CD4-positive, CD25-positive, alpha-beta regulatory T cell (primary cell): Measurements from ENCODE around the gene ACTL7A. TPM values are rescaled to one million over a fixed set of nuclear protein-coding genes. Genes with fewer than 3 reads are reported as not detected.

Experiments used
- ATAC-seq, 2 donors: fragments of 150-1000 bp; cut with Tn5 transposase; one replicate each; pipeline ENCODE4 v1.10.0; 2021; ENCODE audit warnings: low read depth in 2 of 2, moderate number of reproducible peaks in 2 of 2, moderate library complexity in 1 of 2
- DNase-seq, 3 donors: peaks; one replicate each; pipeline versions ENCODE4 v3.0.0 to v3.0.0-alpha.2; 2012 to 2022; ENCODE audit warnings: mixed read lengths in 1 of 3
- H3K27ac ChIP-seq: one replicate; pipeline ENCODE4 v1.7.0; 2013; ENCODE audit warnings: mild to moderate bottlenecking, low read length; ENCODE audit not compliant: insufficient read depth, poor library complexity, severe bottlenecking
- H3K27me3 ChIP-seq: one replicate; pipeline ENCODE4 v1.7.0; 2013; ENCODE audit warnings: low read length; ENCODE audit not compliant: control insufficient read depth, insufficient read depth
- H3K36me3 ChIP-seq: one replicate; pipeline ENCODE4 v1.7.0; 2013; ENCODE audit warnings: mild to moderate bottlenecking, low read length, moderate library complexity; ENCODE audit not compliant: control insufficient read depth, insufficient read depth
- H3K4me1 ChIP-seq: 2 replicates; pipeline ENCODE4 v1.7.0; 2013; ENCODE audit warnings: mild to moderate bottlenecking, low read length; ENCODE audit not compliant: insufficient read depth, control insufficient read depth, poor library complexity, severe bottlenecking
- H3K4me3 ChIP-seq: one replicate; pipeline ENCODE4 v1.7.0; 2013; ENCODE audit warnings: low read depth, mild to moderate bottlenecking, low read length, moderate library complexity
- H3K9me3 ChIP-seq, 2 experiments: 1 replicate in 1 of 2; 2 replicates in 1 of 2; pipeline ENCODE4 v1.7.0; 2013; ENCODE audit warnings: low read length in 2 of 2, mild to moderate bottlenecking in 1 of 2, moderate library complexity in 1 of 2; ENCODE audit not compliant: control insufficient read depth in 2 of 2
- H3K27ac Mint-ChIP-seq, 3 donors: one replicate each; pipeline ENCODE4 v1.8.0; 2020 to 2022; ENCODE audit warnings: mild to moderate bottlenecking in 3 of 3, mixed read lengths in 3 of 3, moderate library complexity in 2 of 3
- H3K27me3 Mint-ChIP-seq: one replicate; pipeline ENCODE4 v1.8.0; 2022; ENCODE audit warnings: mild to moderate bottlenecking, mixed read lengths
- H3K36me3 Mint-ChIP-seq: one replicate; pipeline ENCODE4 v1.8.0; 2020; ENCODE audit warnings: mixed read lengths
- H3K4me1 Mint-ChIP-seq, 4 donors: one replicate each; pipeline ENCODE4 v1.8.0; 2020 to 2022; ENCODE audit warnings: mixed read lengths in 4 of 4, mild to moderate bottlenecking in 1 of 4
- H3K4me3 Mint-ChIP-seq, 4 donors: one replicate each; pipeline ENCODE4 v1.8.0; 2020 to 2022; ENCODE audit warnings: mild to moderate bottlenecking in 4 of 4, mixed read lengths in 4 of 4, moderate library complexity in 3 of 4
- H3K9me3 Mint-ChIP-seq, 7 donors: one replicate each; pipeline ENCODE4 v1.8.0; 2020 to 2022; ENCODE audit warnings: mixed read lengths in 7 of 7, mild to moderate bottlenecking in 3 of 7, moderate library complexity in 2 of 7
- polyA plus RNA-seq, 4 donors: library from polyadenylated mRNA; unstranded; fragments of 300-500 nt; fragmentation: Illumina TruSeq; gene quantifications; one replicate each; pipeline ENCODE4 v1.2.3, GENCODE V29; 2021
- total RNA-seq: library from RNA; stranded (reverse); gene quantifications from one replicate; pipeline ENCODE4 v1.2.3, GENCODE V29; 2022

Gene ACTL7A
- total and polyA plus RNA-seq, 5 donors from 2014 or later: not detected

DNA sequence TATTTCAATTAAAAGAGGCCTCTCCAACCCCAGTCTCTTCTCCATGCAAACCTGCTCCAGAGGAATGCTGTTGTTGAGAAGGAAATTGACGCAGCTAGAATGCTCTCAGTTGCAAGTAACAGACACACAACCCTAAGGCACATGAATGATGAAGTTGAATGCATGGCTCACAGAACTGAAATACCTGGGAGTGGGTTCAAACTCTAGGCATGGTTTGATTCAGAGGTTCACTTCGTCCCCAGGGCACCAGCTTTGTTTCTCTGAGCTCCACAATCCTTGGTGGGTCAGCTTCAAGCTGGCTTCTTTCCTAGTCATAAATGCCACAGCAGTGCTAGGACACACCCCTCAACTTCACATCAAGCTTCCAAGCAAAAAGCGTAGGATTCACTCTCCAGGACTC, 10.9 kb upstream of the ACTL7A start:
- Mint-ChIP-seq H3K9me3 (no peaks in the 10 kb centered on the region), H3K27me3 (no peaks in the 10 kb centered on the region), H3K4me3 (no peak overlapping the region), H3K27ac (no peak overlapping the region), H3K4me1 (no peaks in the 10 kb centered on the region), H3K36me3 (no peaks in the 10 kb centered on the region)
- no peak for ATAC-seq
- no peaks in the 10 kb centered on the region for H3K36me3 ChIP-seq
- no peak overlapping the region for H3K4me3 ChIP-seq
- H3K27me3 ChIP-seq: no peaks in the 10 kb centered on the region
- no peak for DNase-seq
- no peaks in the 10 kb centered on the region for H3K4me1 ChIP-seq
- no peak overlapping the region for H3K27ac ChIP-seq
- no peaks in the 10 kb centered on the region for H3K9me3 ChIP-seq

DNA sequence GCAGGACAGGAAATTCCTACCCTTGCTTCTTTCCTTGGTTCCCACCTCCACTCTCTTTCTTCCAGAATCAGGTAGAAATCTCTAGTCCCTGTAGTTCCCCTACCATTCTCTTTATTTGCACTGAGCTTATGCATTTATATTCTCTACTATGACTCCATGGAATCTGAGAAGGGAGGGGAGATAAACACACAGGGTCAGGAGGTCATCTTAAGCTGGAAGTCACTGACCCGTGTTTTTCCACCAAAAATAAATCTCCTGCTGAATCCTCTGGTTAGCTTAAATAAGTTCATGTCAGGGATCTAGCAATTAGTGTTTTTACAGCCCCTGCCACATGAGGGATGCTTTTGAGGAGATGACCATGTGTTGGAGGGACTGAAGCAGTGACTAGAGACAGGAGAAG, 10.0 kb upstream of the ACTL7A start:
- Histone ChIP-seq H3K9me3 (no peaks in the 10 kb centered on the region), H3K27ac (no peak overlapping the region), H3K4me3 (no peak overlapping the region), H3K36me3 (no peaks in the 10 kb centered on the region), H3K4me1 (no peaks in the 10 kb centered on the region), H3K27me3 (no peaks in the 10 kb centered on the region)
- Mint-ChIP-seq H3K4me3 (no peak overlapping the region), H3K9me3 (no peaks in the 10 kb centered on the region), H3K36me3 (no peaks in the 10 kb centered on the region), H3K27me3 (no peaks in the 10 kb centered on the region), H3K27ac (no peak overlapping the region), H3K4me1 (no peaks in the 10 kb centered on the region)
- ATAC-seq (no peak), DNase-seq (no peak)

DNA sequence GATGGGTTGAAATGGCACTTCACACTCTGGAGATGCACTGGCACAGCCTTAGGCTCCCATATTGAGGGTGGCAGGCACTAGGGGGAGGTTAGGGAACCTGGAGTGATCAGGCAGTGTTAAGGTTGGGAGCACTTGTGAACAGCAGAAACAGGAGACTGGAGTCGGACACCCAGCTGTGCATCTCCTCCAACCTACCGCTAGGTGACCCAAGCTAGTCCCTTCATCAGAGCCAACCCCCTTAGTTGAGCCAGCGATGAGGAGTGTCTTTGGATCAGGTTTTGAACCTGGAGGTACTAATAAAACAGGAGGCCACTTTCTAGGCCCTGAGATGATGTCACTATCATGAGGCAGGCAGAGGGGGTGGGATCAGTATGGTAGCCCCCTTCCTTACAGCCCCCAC, 8.0 kb upstream of the ACTL7A start:
- Mint-ChIP-seq H3K27me3 (no peaks in the 10 kb centered on the region), H3K36me3 (peaks cover 6% of the 10 kb centered on the region), H3K9me3 (peaks cover 0 to under 1% (median 0%) of the 10 kb centered on the region in 7 donors), H3K4me3 (no peak overlapping the region), H3K27ac (no peak overlapping the region), H3K4me1 (no peaks in the 10 kb centered on the region)
- ATAC-seq: no peak
- Histone ChIP-seq H3K4me3 (no peak overlapping the region), H3K27ac (no peak overlapping the region), H3K9me3 (no peaks in the 10 kb centered on the region), H3K4me1 (no peaks in the 10 kb centered on the region), H3K27me3 (no peaks in the 10 kb centered on the region), H3K36me3 (no peaks in the 10 kb centered on the region)
- no peak for DNase-seq

DNA sequence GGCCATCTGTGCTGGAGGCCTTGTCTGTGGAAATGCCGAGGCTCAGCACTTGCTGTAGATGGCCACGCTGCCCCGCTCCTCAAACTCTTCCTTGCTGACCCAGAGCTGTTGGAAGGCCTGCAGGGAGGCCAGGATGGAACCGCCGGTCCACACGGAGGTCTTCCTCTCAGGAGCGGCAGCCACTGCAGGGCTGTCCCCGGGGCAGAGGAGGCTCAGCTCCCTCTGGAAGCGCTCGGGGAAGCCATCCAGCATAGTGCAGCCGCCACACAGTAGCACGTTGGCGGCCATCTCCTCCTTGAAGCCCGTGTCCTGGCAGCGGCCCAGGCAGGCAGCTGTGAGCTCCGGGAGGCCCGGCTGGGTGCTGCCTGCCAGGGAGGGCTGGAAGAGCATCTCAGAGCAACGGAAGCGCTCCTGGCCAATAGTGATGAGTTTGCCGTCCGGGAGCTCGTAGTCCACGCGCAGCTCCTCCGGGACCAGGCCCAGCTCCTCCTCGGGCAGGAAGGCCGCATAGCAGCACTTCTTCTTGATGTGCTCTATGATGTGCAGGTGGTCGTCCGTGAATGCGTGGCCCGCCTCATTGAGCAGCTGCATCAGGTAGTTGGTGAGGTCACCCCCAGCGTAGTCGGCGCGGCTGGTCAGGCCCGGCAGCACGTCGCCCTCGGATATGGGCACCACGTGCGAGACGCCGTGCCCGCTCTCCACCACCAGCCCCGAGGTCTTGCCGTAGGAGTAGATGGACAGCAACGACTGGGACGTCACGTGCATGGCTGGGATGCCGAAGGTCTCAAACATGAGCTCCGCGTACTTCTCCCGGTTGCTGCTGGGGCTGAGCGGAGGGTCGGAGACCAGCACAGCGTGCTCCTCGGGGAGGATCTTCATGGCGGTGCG, 7.2 kb upstream of the ACTL7A start:
- Mint-ChIP-seq H3K4me3 (no peak overlapping the region), H3K27ac (no peak overlapping the region), H3K27me3 (no peaks in the 10 kb centered on the region), H3K36me3 (peaks cover 6% of the 10 kb centered on the region), H3K4me1 (no peaks in the 10 kb centered on the region), H3K9me3 (peaks cover 0 to 2% (median 0%) of the 10 kb centered on the region in 7 donors)
- no peaks in the 10 kb centered on the region for H3K27me3 ChIP-seq
- H3K36me3 ChIP-seq: no peaks in the 10 kb centered on the region
- H3K27ac ChIP-seq: no peak overlapping the region
- no peaks in the 10 kb centered on the region for H3K4me1 ChIP-seq
- H3K9me3 ChIP-seq: no peaks in the 10 kb centered on the region
- no peak for DNase-seq
- H3K4me3 ChIP-seq: no peak overlapping the region
- ATAC-seq: no peak

DNA sequence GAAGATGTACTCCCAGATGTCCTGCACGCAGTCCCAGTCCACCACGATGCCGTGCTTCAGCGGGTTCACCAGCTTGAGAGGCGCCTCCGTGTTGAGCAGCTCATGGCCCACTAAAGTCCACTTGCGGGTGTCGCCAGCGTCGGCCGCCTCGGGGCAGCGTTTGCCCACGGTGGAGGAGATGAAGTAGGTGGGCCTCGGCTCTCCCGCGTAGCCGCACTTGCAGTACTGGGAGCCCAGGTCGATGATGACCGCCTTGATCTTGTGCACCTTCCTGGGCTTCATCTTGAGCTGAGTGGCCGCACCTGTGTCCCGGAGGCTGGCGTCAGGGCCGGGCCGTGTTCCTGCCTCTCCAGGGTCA, 6.6 kb upstream of the ACTL7A start:
- Mint-ChIP-seq H3K4me1 (no peaks in the 10 kb centered on the region), H3K9me3 (peaks cover 0 to 2% (median 0%) of the 10 kb centered on the region in 7 donors), H3K27ac (no peak overlapping the region), H3K27me3 (no peaks in the 10 kb centered on the region), H3K4me3 (no peak overlapping the region), H3K36me3 (peaks cover 6% of the 10 kb centered on the region)
- ATAC-seq: no peak
- no peaks in the 10 kb centered on the region for H3K4me1 ChIP-seq
- no peak overlapping the region for H3K27ac ChIP-seq
- no peaks in the 10 kb centered on the region for H3K9me3 ChIP-seq
- no peaks in the 10 kb centered on the region for H3K27me3 ChIP-seq
- no peaks in the 10 kb centered on the region for H3K36me3 ChIP-seq
- no peak overlapping the region for H3K4me3 ChIP-seq
- no peak for DNase-seq

DNA sequence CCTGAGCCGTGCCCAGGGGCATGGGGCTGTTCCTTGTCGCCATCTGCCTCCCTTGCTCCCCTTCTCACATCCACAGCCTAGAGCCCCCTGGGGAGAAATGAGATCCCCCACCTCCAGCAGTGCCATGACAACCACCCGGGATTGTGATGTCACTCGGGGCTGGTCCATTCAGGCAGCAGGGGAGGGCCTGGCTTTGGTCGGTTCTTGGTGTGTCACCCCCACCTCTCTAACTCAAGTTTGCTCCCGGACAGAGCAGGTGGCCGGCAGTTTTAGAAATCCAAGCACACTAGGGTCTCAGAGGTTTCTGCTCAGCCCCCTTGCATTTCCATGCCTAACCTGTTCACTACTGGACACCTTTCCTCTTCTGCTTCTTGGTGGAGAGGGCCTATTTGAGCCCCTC, 6.2 kb upstream of the ACTL7A start, which contains the start of gene ACTL7B:
Gene ACTL7B, minus strand, starts transcription at position 99 of the 400 bp plus-strand sequence. Its CDS starts 56 bp downstream, at position 43.
- no peak within 1 kb of the TSS for H3K27ac Mint-ChIP-seq
- no peaks in the 10 kb centered on the region for H3K4me1 Mint-ChIP-seq
- no peak for DNase-seq
- peaks cover 6% of the 10 kb centered on the region for H3K36me3 Mint-ChIP-seq
- Histone ChIP-seq H3K9me3 (no peaks in the 10 kb centered on the region), H3K36me3 (no peaks in the 10 kb centered on the region), H3K27ac (no peak within 1 kb of the TSS), H3K4me3 (no peak within 1 kb of the TSS), H3K27me3 (no peaks in the 10 kb centered on the region), H3K4me1 (no peaks in the 10 kb centered on the region)
- H3K4me3 Mint-ChIP-seq: no peak within 1 kb of the TSS
- no peak for ATAC-seq
- H3K9me3 Mint-ChIP-seq: peaks cover 0 to 2% (median 0%) of the 10 kb centered on the region in 7 donors
- H3K27me3 Mint-ChIP-seq: no peaks in the 10 kb centered on the region

DNA sequence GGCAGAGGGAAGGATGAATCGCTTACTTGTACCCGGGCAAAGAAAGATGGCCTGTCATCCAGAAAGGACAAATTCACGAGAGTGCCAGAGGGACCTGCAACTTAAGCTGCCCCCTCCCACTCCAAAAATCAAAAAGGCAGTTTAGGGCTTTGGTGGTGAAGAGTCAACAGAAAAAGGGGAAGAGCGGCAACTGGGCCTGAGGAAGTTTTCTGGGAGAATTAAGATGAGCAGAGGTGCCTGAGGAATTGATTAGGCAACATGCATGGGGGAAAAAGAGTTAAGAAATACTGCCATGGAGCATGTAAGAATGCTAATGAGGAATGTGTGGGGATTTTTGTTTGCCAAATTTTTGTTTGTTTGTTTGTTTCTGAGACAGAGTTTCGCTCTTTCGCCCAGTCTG, 4.5 kb upstream of the ACTL7A start:
- no peak for ATAC-seq
- Histone ChIP-seq H3K27ac (no peak overlapping the region), H3K9me3 (no peaks in the 10 kb centered on the region), H3K27me3 (no peaks in the 10 kb centered on the region), H3K36me3 (no peaks in the 10 kb centered on the region), H3K4me3 (no peak overlapping the region), H3K4me1 (no peaks in the 10 kb centered on the region)
- no peaks in the 10 kb centered on the region for H3K4me1 Mint-ChIP-seq
- DNase-seq: no peak
- no peaks in the 10 kb centered on the region for H3K27me3 Mint-ChIP-seq
- peaks cover 6% of the 10 kb centered on the region for H3K36me3 Mint-ChIP-seq
- H3K27ac Mint-ChIP-seq: no peak overlapping the region
- peaks cover 0 to 2% (median 0%) of the 10 kb centered on the region in 7 donors for H3K9me3 Mint-ChIP-seq
- no peak overlapping the region for H3K4me3 Mint-ChIP-seq
